Mesendoderm (in vitro differentiated cells): ENCODE measurements around the gene CDC14A.
A peak's percentile ranks its signal among the peaks of the same experiment; 100 is the strongest.
"Not testable (repeated sequence)": the region's sequence is repeated elsewhere in the genome, so short reads cannot be mapped to it uniquely, and the experiment has no call there.

Source experiments
- DNase-seq: peaks from one replicate; pipeline ENCODE4 v3.0.0; 2013
- H2AK5ac ChIP-seq: 2 replicates; pipeline ENCODE4 v1.6.1; 2013; ENCODE audit warnings: low read length, inconsistent platforms
- H2BK120ac ChIP-seq: 2 replicates; pipeline ENCODE4 v1.6.1; 2013; ENCODE audit warnings: low read depth, mild to moderate bottlenecking, low read length, moderate library complexity, mixed read lengths
- H2BK15ac ChIP-seq: replicated peaks from 2 replicates; pipeline ENCODE4 v1.6.1; 2013; ENCODE audit warnings: low read depth, mild to moderate bottlenecking, moderate library complexity
- H2BK5ac ChIP-seq: 2 replicates; pipeline ENCODE4 v1.6.1; 2013; ENCODE audit warnings: low read length, inconsistent platforms
- H3K18ac ChIP-seq: 2 replicates; pipeline ENCODE4 v1.6.1; 2013; ENCODE audit warnings: mild to moderate bottlenecking, low read length, mixed read lengths
- H3K23ac ChIP-seq: one replicate; pipeline ENCODE4 v1.6.1; 2013; ENCODE audit warnings: low read length
- H3K27ac ChIP-seq: 2 replicates; pipeline ENCODE4 v1.5.1; 2013; ENCODE audit warnings: low read depth, mild to moderate bottlenecking, inconsistent platforms, low read length, moderate library complexity
- H3K27me3 ChIP-seq: 2 replicates; pipeline ENCODE4 v1.6.1; 2013; ENCODE audit warnings: low read length, control low read depth, mild to moderate bottlenecking, inconsistent platforms; ENCODE audit not compliant: insufficient read depth, poor library complexity
- H3K36me3 ChIP-seq: 2 replicates; pipeline ENCODE4 v1.6.1; 2013; ENCODE audit warnings: low read length, inconsistent platforms; ENCODE audit not compliant: control insufficient read depth, insufficient read depth
- H3K4ac ChIP-seq: one replicate; pipeline ENCODE4 v1.6.1; 2013; ENCODE audit warnings: low read depth, mild to moderate bottlenecking, low read length, moderate library complexity
- H3K4me1 ChIP-seq: 2 replicates; pipeline ENCODE4 v1.6.1; 2013; ENCODE audit warnings: low read depth, low read length, inconsistent platforms; ENCODE audit not compliant: control insufficient read depth
- H3K4me2 ChIP-seq: 2 replicates; pipeline ENCODE4 v1.6.1; 2013; ENCODE audit warnings: low read length
- H3K4me3 ChIP-seq: 2 replicates; pipeline ENCODE4 v1.5.1; 2013; ENCODE audit warnings: mild to moderate bottlenecking, low read length
- H3K56ac ChIP-seq: one replicate; pipeline ENCODE4 v1.6.1; 2013; ENCODE audit warnings: low read length
- H3K79me1 ChIP-seq: 2 replicates; pipeline ENCODE4 v1.6.1; 2013; ENCODE audit warnings: low read length, inconsistent platforms
- H3K79me2 ChIP-seq: 2 replicates; pipeline ENCODE4 v1.6.1; 2013; ENCODE audit warnings: mild to moderate bottlenecking, low read length; ENCODE audit not compliant: control insufficient read depth, insufficient read depth
- H3K9ac ChIP-seq: 2 replicates; pipeline ENCODE4 v1.6.1; 2013; ENCODE audit warnings: low read length, inconsistent platforms
- H4K5ac ChIP-seq: one replicate; pipeline ENCODE4 v1.6.1; 2013; ENCODE audit warnings: low read length
- H4K8ac ChIP-seq: one replicate; pipeline ENCODE4 v1.6.1; 2013; ENCODE audit warnings: low read depth, mild to moderate bottlenecking, control low read depth, low read length, moderate library complexity
- WGBS: extraction: QIAGEN DNeasy Blood & Tissue Kit; methylation state at CpG from one replicate; pipeline ENCODE4 v1.1.7; 2013; ENCODE audit warnings: low lambda C conversion rate, missing lambda C conversion rate; ENCODE audit not compliant: insufficient coverage; ENCODE audit errors: extremely low coverage; 5-methylcytosine and 5-hydroxymethylcytosine counted together

CDC14A gene

GRCh38 chr1:100398648-100399047 lies 46.3 kb downstream of the CDC14A start:
- H3K4ac ChIP-seq: no peak overlapping the region
- no peak overlapping the region for H3K23ac ChIP-seq
- H3K56ac ChIP-seq: no peak overlapping the region
- H3K4me2 ChIP-seq: no peak overlapping the region
- no peak overlapping the region for H2BK5ac ChIP-seq
- H3K79me1 ChIP-seq: peaks cover 3% of the 10 kb centered on the region
- H3K27me3 ChIP-seq: no peaks in the 10 kb centered on the region
- H3K79me2 ChIP-seq: no peaks in the 10 kb centered on the region
- no peak overlapping the region for H4K8ac ChIP-seq
- no peak overlapping the region for H3K18ac ChIP-seq
- H2BK15ac ChIP-seq: no peak overlapping the region
- no peak overlapping the region for H4K5ac ChIP-seq
- no peak overlapping the region for H3K9ac ChIP-seq
- H3K4me1 ChIP-seq: peaks cover 2% of the 10 kb centered on the region
- H3K27ac ChIP-seq: no peak overlapping the region
- no peak overlapping the region for H3K4me3 ChIP-seq
- no peak for DNase-seq
- no peak overlapping the region for H2AK5ac ChIP-seq
- WGBS: 100% methylated on average over 1 of the region's 2 CpGs
- H2BK120ac ChIP-seq: no peak overlapping the region
- H3K36me3 ChIP-seq: no peaks in the 10 kb centered on the region

GRCh38 chr1:100400404-100400803 lies 48.1 kb downstream of the CDC14A start:
- H2BK120ac ChIP-seq: no peak overlapping the region
- no peak overlapping the region for H3K4me3 ChIP-seq
- H3K56ac ChIP-seq: no peak overlapping the region
- H3K36me3 ChIP-seq: no peaks in the 10 kb centered on the region
- H3K18ac ChIP-seq: peak overlapping the region; percentile 60
- no peak overlapping the region for H4K5ac ChIP-seq
- H3K27me3 ChIP-seq: no peaks in the 10 kb centered on the region
- no peak overlapping the region for H2AK5ac ChIP-seq
- H3K27ac ChIP-seq: no peak overlapping the region
- H3K4ac ChIP-seq: no peak overlapping the region
- H3K79me2 ChIP-seq: peaks cover under 1% of the 10 kb centered on the region
- no peak overlapping the region for H4K8ac ChIP-seq
- H3K4me1 ChIP-seq: peaks cover 2% of the 10 kb centered on the region
- DNase-seq: peak; percentile 50
- no peak overlapping the region for H3K9ac ChIP-seq
- H2BK15ac ChIP-seq: no peak overlapping the region
- WGBS: no CpG with 5 or more reads among the region's 2 CpGs
- no peak overlapping the region for H3K4me2 ChIP-seq
- H2BK5ac ChIP-seq: no peak overlapping the region
- H3K23ac ChIP-seq: no peak overlapping the region
- H3K79me1 ChIP-seq: peaks cover 3% of the 10 kb centered on the region

GRCh38 chr1:100404821-100405220 lies 52.5 kb downstream of the CDC14A start:
- no peaks in the 10 kb centered on the region for H3K27me3 ChIP-seq
- no peak overlapping the region for H2AK5ac ChIP-seq
- peaks cover 2% of the 10 kb centered on the region for H3K4me1 ChIP-seq
- H3K36me3 ChIP-seq: no peaks in the 10 kb centered on the region
- no peak overlapping the region for H2BK120ac ChIP-seq
- H2BK15ac ChIP-seq: no peak overlapping the region
- H4K5ac ChIP-seq: no peak overlapping the region
- H4K8ac ChIP-seq: no peak overlapping the region
- no peak for DNase-seq
- H2BK5ac ChIP-seq: no peak overlapping the region
- no peak overlapping the region for H3K27ac ChIP-seq
- H3K4me3 ChIP-seq: no peak overlapping the region
- H3K79me2 ChIP-seq: peaks cover 4% of the 10 kb centered on the region
- peaks cover 1% of the 10 kb centered on the region for H3K79me1 ChIP-seq
- no peak overlapping the region for H3K4ac ChIP-seq
- H3K9ac ChIP-seq: no peak overlapping the region
- no peak overlapping the region for H3K23ac ChIP-seq
- no CpG with 5 or more reads among the region's 2 CpGs for WGBS
- H3K56ac ChIP-seq: no peak overlapping the region
- no peak overlapping the region for H3K18ac ChIP-seq
- no peak overlapping the region for H3K4me2 ChIP-seq

GRCh38 chr1:100405902-100406301 lies 53.6 kb downstream of the CDC14A start:
- H3K4me2 ChIP-seq, H3K79me1 ChIP-seq, H2BK5ac ChIP-seq, H3K18ac ChIP-seq, DNase-seq, H2BK120ac ChIP-seq, H3K9ac ChIP-seq, H3K56ac ChIP-seq, H3K23ac ChIP-seq, H3K4me1 ChIP-seq, H3K4ac ChIP-seq, H3K4me3 ChIP-seq, H3K79me2 ChIP-seq, H4K5ac ChIP-seq, H4K8ac ChIP-seq, H3K36me3 ChIP-seq, H2AK5ac ChIP-seq, H3K27ac ChIP-seq, H3K27me3 ChIP-seq, H2BK15ac ChIP-seq: not testable (repeated sequence)
- no CpG with 5 or more reads among the region's 5 CpGs for WGBS

GRCh38 chr1:100407390-100407789 lies 55.1 kb downstream of the CDC14A start:
- not testable (repeated sequence) for H2BK5ac ChIP-seq, H3K18ac ChIP-seq, H3K27ac ChIP-seq, H3K9ac ChIP-seq, H3K56ac ChIP-seq, H2BK120ac ChIP-seq, H3K4me2 ChIP-seq, H3K4me1 ChIP-seq, H3K79me2 ChIP-seq, H3K36me3 ChIP-seq, H2BK15ac ChIP-seq, H3K4me3 ChIP-seq, DNase-seq, H3K27me3 ChIP-seq, H4K8ac ChIP-seq, H3K23ac ChIP-seq, H3K79me1 ChIP-seq, H4K5ac ChIP-seq, H3K4ac ChIP-seq, H2AK5ac ChIP-seq
- WGBS: no CpG with 5 or more reads among the region's 3 CpGs

GRCh38 chr1:100411019-100411418 lies 58.7 kb downstream of the CDC14A start:
- Histone ChIP-seq H3K4me1 (no peaks in the 10 kb centered on the region), H3K23ac (no peak overlapping the region)
- no CpG with 5 or more reads among the region's 4 CpGs for WGBS

More at GRCh38 chr1:100411019-100411418, 58.7 kb downstream of the CDC14A start:
- no peaks in the 10 kb centered on the region for H3K36me3 ChIP-seq
- H3K27ac ChIP-seq: no peak overlapping the region
- H2BK15ac ChIP-seq: no peak overlapping the region
- H3K4me2 ChIP-seq: no peak overlapping the region
- H2BK5ac ChIP-seq: no peak overlapping the region
- no peak overlapping the region for H2BK120ac ChIP-seq
- H2AK5ac ChIP-seq: no peak overlapping the region
- peaks cover 2% of the 10 kb centered on the region for H3K79me2 ChIP-seq
- H3K79me1 ChIP-seq: peaks cover 2% of the 10 kb centered on the region
- H3K4ac ChIP-seq: no peak overlapping the region
- H4K8ac ChIP-seq: no peak overlapping the region
- H3K9ac ChIP-seq: no peak overlapping the region
- no peak overlapping the region for H3K18ac ChIP-seq
- H3K4me3 ChIP-seq: no peak overlapping the region
- H3K56ac ChIP-seq: no peak overlapping the region
- DNase-seq: no peak
- H4K5ac ChIP-seq: no peak overlapping the region
- H3K27me3 ChIP-seq: no peaks in the 10 kb centered on the region
